ENCODE results near the gene PRKCA. TPM values are rescaled to one million over a fixed set of nuclear protein-coding genes. Genes with fewer than 3 reads are reported as not detected.
A peak's percentile ranks its signal among the peaks of the same experiment; 100 is the strongest.

Gene PRKCA
- total RNA-seq, 1 donor from 2014 or later = 80.1 TPM

DNA sequence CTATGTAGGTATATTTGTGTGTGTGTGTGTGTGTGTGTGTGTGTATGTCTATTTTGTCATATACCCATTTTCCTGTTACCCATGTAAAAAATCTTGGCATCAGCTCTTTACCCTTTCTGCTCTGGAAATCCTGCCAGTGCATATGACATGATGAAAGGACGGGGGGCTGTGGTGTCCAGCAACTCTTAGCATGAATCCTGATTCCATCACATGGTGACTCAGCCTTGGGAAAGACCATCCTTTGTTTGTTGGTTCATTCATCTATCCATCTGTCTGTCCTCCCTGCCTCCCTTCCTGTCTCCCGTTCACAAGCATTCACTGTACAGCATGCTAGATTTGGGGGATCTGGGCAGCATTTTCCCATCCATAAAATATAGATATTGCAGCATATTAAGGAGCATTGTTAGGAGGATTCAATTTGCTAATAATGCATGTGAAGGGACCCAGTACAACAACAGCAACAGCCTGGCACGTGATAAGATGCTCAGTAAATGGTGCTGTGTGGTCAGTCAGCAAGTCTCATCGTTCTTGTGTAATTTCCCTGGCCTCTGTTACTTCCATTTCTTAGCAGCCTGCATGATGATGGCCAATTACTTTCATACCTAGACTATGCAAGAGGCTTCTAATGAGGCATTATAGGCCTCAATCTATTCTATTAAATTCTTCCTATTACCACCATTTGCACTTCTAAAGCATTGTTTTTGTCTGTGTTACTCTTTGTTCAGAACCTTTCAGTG lies 191.0 kb downstream of the PRKCA start:
- Mint-ChIP-seq H3K9me3 (ENCODE audit: unreplicated experiment) (no peaks in the 10 kb centered on the region), H3K27me3 (ENCODE audit: unreplicated experiment) (no peaks in the 10 kb centered on the region), H3K4me3 (ENCODE audit: unreplicated experiment) (no peak overlapping the region), H3K36me3 (ENCODE audit: unreplicated experiment) (no peaks in the 10 kb centered on the region), H3K4me1 (ENCODE audit: unreplicated experiment) (peaks cover 41% of the 10 kb centered on the region), H3K27ac (ENCODE audit: unreplicated experiment) (peak overlapping the region; percentile 88)
- DNase-seq (ENCODE audit: extremely low spot score, unreplicated experiment) = no peak
- no peak for TF ChIP-seq CTCF (IDR thresholded peaks at IDR 0.05)

DNA sequence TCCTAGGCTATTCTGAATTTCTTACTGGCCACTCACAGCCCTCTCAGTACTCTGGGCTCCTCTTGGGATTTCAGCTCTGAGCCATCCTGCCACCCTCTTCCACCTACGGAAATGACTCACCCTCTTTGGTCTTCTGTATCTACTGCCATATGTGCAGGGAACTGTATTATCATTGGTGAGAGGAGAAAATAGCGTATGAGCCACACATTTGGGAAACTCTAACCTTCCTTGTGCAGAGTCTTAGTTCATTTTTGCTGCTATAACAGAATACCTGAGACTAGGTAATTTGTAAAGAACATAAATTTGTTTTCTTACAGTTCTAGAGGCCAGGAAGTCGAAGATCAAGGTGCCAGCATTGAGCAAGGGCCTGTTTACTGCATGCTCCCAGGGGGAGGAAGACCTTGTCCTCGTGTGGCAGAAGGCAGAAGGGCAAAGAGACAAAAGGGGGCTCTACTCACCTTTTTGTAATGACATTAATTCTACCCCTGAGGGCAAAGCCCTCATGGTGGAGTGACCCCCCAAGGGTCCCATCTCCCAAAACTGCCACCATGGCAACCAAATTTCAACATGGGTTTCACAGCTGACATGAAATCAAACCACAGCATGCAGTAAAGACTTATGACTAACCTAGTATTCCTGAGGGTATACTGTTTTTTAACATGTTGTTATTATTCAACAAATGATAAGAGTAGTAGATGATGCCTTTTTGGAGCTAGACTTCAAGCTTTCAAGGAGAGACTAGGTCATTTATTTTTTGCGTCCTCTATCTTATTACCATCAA lies 191.8 kb downstream of the PRKCA start:
- Mint-ChIP-seq H3K27me3 (ENCODE audit: unreplicated experiment) (no peaks in the 10 kb centered on the region), H3K4me3 (ENCODE audit: unreplicated experiment) (no peak overlapping the region), H3K4me1 (ENCODE audit: unreplicated experiment) (peaks cover 41% of the 10 kb centered on the region), H3K36me3 (ENCODE audit: unreplicated experiment) (no peaks in the 10 kb centered on the region), H3K27ac (ENCODE audit: unreplicated experiment) (peak overlapping the region; percentile 88), H3K9me3 (ENCODE audit: unreplicated experiment) (no peaks in the 10 kb centered on the region)
- TF ChIP-seq CTCF (IDR thresholded peaks at IDR 0.05) = no peak
- no peak for DNase-seq (ENCODE audit: extremely low spot score, unreplicated experiment)

DNA sequence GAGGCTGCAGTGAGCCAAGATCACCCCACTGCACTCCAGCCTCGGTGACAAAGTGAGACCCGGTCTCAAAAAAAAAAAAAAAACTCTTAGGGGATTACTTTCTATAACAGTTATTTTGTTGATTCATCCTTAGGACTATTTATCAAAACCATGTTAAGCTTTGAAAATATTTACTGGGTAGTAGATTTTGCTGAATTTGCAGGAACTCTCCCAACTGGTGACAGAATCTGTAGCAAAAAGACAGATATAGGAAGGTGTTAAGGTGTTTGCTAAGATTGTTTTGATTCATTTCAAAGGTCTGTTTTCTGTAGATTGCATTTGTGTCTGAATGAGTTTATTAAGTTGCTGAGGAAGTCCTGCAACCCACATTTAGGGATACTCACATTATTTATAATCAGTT lies 192.6 kb downstream of the PRKCA start:
- Mint-ChIP-seq H3K4me3 (ENCODE audit: unreplicated experiment) (no peak overlapping the region), H3K36me3 (ENCODE audit: unreplicated experiment) (peaks cover 3% of the 10 kb centered on the region), H3K9me3 (ENCODE audit: unreplicated experiment) (no peaks in the 10 kb centered on the region), H3K27me3 (ENCODE audit: unreplicated experiment) (no peaks in the 10 kb centered on the region), H3K4me1 (ENCODE audit: unreplicated experiment) (peaks cover 41% of the 10 kb centered on the region), H3K27ac (ENCODE audit: unreplicated experiment) (peak overlapping the region; percentile 88)
- DNase-seq (ENCODE audit: extremely low spot score, unreplicated experiment) = no peak
- no peak for TF ChIP-seq CTCF (IDR thresholded peaks at IDR 0.05)

DNA sequence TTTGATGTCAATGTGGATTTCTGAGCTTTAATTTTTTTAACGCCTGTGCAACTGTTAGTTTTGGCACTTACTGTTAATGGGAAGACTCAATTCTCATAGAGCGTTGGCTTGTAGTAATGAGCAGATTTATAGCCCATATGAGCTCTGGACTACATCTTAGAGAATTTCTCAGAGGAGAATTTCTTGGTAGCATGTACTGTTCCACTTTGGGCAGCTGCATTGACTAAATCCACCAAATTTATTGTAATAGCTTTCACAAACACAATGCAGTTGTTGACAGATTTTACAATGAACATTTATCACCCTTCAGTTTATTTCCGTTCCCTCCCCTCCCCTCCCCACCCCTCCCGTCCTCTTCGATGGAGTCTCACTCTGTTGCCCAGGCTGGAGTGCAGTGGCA lies 193.9 kb downstream of the PRKCA start:
- H3K27ac Mint-ChIP-seq (ENCODE audit: unreplicated experiment) = no peak overlapping the region
- no peak for TF ChIP-seq CTCF (IDR thresholded peaks at IDR 0.05)
- DNase-seq (ENCODE audit: extremely low spot score, unreplicated experiment) = no peak
- H3K4me1 Mint-ChIP-seq (ENCODE audit: unreplicated experiment) = peaks cover 38% of the 10 kb centered on the region
- H3K9me3 Mint-ChIP-seq (ENCODE audit: unreplicated experiment) = no peaks in the 10 kb centered on the region
- H3K36me3 Mint-ChIP-seq (ENCODE audit: unreplicated experiment) = peaks cover 5% of the 10 kb centered on the region
- H3K27me3 Mint-ChIP-seq (ENCODE audit: unreplicated experiment) = no peaks in the 10 kb centered on the region
- H3K4me3 Mint-ChIP-seq (ENCODE audit: unreplicated experiment) = no peak overlapping the region

GRCh38 chr17:66498580-66498979 lies 196.2 kb downstream of the PRKCA start:
- no peaks in the 10 kb centered on the region for H3K27me3 Mint-ChIP-seq (ENCODE audit: unreplicated experiment)
- no peak for TF ChIP-seq CTCF (IDR thresholded peaks at IDR 0.05)
- DNase-seq (ENCODE audit: extremely low spot score, unreplicated experiment) = no peak
- H3K4me3 Mint-ChIP-seq (ENCODE audit: unreplicated experiment) = no peak overlapping the region
- no peak overlapping the region for H3K27ac Mint-ChIP-seq (ENCODE audit: unreplicated experiment)
- no peaks in the 10 kb centered on the region for H3K9me3 Mint-ChIP-seq (ENCODE audit: unreplicated experiment)
- H3K36me3 Mint-ChIP-seq (ENCODE audit: unreplicated experiment) = peaks cover 5% of the 10 kb centered on the region
- H3K4me1 Mint-ChIP-seq (ENCODE audit: unreplicated experiment) = peaks cover 30% of the 10 kb centered on the region

Measured in osteocyte (in vitro differentiated cells).